ENCODE results near the gene EAF1. TPM values are rescaled to one million over a fixed set of nuclear protein-coding genes. Genes with fewer than 3 reads are reported as not detected.

EAF1 gene
- total RNA-seq, 2 donors from 2014 or later = 25.5 to 30.9 TPM

DNA sequence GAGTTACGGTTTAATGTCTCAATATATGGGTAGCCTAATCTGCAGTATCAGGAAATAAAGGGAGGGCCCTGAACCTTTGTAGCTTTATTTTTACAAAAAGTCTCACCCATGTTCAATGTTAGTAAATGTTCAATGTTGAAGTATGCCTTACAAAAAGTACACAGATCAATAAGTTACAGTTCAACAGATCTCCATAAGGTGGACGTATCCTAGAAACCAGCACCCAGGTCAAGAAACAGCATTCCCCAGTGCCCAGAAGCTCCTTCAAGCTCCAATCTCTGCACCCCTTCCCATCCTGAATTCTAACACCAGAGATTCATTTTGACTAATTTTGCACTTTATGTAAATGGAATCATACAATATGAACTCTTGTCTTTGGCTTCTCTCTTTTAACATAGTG is 62.8 kb downstream of the EAF1 start:
- Histone ChIP-seq H3K27me3 (replicated peaks; ENCODE audit: insufficient read depth) (no peaks in the 10 kb centered on the region), H3K9me3 (no peaks in the 10 kb centered on the region), H3K4me3 (no peak overlapping the region), H3K4me1 (replicated peaks) (no peaks in the 10 kb centered on the region), H3K36me3 (no peaks in the 10 kb centered on the region), H3K27ac (no peak overlapping the region)
- intact Hi-C loops (cut with DNase I) = no loop called here
- TF ChIP-seq, protein P1, sequence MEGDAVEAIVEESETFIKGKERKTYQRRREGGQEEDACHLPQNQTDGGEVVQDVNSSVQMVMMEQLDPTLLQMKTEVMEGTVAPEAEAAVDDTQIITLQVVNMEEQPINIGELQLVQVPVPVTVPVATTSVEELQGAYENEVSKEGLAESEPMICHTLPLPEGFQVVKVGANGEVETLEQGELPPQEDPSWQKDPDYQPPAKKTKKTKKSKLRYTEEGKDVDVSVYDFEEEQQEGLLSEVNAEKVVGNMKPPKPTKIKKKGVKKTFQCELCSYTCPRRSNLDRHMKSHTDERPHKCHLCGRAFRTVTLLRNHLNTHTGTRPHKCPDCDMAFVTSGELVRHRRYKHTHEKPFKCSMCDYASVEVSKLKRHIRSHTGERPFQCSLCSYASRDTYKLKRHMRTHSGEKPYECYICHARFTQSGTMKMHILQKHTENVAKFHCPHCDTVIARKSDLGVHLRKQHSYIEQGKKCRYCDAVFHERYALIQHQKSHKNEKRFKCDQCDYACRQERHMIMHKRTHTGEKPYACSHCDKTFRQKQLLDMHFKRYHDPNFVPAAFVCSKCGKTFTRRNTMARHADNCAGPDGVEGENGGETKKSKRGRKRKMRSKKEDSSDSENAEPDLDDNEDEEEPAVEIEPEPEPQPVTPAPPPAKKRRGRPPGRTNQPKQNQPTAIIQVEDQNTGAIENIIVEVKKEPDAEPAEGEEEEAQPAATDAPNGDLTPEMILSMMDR (IDR thresholded peaks at IDR 0.05) = no peak
- TF ChIP-seq POLR2A (IDR thresholded peaks at IDR 0.05) (no peak), POLR2AphosphoS5 (IDR thresholded peaks at IDR 0.05) (no peak)
- 96% methylated on average over 2 of the region's 2 CpGs for WGBS
- no peak for DNase-seq (ENCODE audit: low spot score)

DNA sequence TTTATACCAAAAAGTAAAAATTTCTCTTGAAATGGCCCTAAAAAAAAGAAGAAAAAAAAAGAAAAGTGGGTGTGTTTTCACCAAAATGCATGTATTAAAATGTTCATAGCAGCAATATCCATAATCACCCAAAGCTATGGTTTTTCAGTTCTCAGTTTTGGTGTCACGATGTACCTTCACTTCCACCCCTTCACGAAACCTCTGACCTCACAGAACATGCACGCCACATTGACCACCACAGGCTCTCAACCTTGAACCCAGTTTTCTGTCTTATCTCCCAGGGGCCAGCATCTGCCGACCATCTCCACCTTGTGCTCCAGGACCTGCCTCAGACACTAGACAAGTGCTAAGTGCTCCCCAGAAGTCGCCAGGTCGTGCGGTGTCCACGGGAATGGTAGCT is 63.7 kb downstream of the EAF1 start:
- WGBS = 96% methylated on average over 8 of the region's 8 CpGs
- Histone ChIP-seq H3K27ac (no peak overlapping the region), H3K4me3 (no peak overlapping the region), H3K4me1 (replicated peaks) (no peaks in the 10 kb centered on the region), H3K27me3 (replicated peaks; ENCODE audit: insufficient read depth) (no peaks in the 10 kb centered on the region), H3K9me3 (no peaks in the 10 kb centered on the region), H3K36me3 (no peaks in the 10 kb centered on the region)
- intact Hi-C loops (cut with DNase I) = no loop called here
- TF ChIP-seq POLR2AphosphoS5 (IDR thresholded peaks at IDR 0.05) (no peak), POLR2A (IDR thresholded peaks at IDR 0.05) (no peak)
- TF ChIP-seq, protein P1 (IDR thresholded peaks at IDR 0.05) = no peak
- DNase-seq (ENCODE audit: low spot score) = no peak

Small RNAs within 50 kb of the gene (small RNA-seq; reads per million reads assigned to genes)
- 0 reads per million in 2 donors for gene RNU6-1024P

Other genes starting within 250 kb of the EAF1 start
- 10 to 100 TPM; 45.1 to 46.7 TPM for gene CAPN7, start 221.4 kb upstream of the EAF1 start, total RNA-seq
- 10 to 100 TPM; 13.3 to 71.6 TPM for gene SH3BP5, start 95.0 kb upstream of the EAF1 start, total RNA-seq
- 10 to 100 TPM; 12.5 to 14.8 TPM for gene METTL6, start 54 bp upstream of the EAF1 start, total RNA-seq
- gene COLQ, start 94.1 kb downstream of the EAF1 start, total RNA-seq = 1 to 10 TPM in 1 of 2 donors, under 1 TPM in 1; 0.87 to 3.9 TPM
- 10 to 100 TPM; 27.9 to 30.6 TPM for gene HACL1, start 174.0 kb downstream of the EAF1 start, total RNA-seq
- 10 to 100 TPM; 34.4 to 42.7 TPM for gene BTD, start 174.1 kb downstream of the EAF1 start, total RNA-seq